GM18951 (cell line): ENCODE data around the gene DNAJB8.

Experiments
- POLR2A ChIP-seq: IDR thresholded peaks from 4 replicates; pipeline ENCODE4 v1.6.1; 2011; ENCODE audit warnings: mild to moderate bottlenecking; ENCODE audit not compliant: insufficient read length, insufficient read depth; ENCODE audit errors: extremely low read depth
- in situ Hi-C: fragments of 300-500 bp; cut with MboI; formaldehyde crosslinking; loops from one replicate; pipeline ENCODE4 v1.12.0; 2022; ENCODE audit warnings: low sequenced_read_pairs, mixed read lengths, inconsistent platforms; ENCODE audit not compliant: unreplicated experiment

Gene DNAJB8

DNA sequence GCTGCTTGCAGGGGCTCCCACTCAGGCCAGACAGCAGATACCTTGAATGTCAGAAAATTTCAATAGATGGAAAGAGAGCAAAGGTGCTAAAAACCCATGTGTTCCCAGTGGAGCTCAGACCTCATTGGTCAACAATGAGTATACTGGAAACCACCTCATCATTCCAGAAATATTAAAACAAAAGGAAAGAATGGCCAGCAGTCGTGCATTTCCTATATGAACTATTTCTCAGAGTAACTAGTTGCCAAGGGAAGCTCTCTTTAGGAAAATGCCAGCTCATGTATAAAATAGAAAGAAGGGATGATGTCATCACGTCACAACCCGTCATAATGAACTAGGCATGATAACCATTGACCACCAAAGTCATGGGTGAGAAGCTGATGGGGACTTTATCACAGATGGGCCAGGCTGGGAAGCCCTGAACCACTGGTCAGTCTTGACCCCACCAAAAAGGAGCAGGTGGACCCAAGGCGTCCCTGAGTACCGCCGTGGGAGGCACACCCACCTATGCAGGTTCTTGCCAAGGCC lies 17.5 kb downstream of the DNAJB8 start:
- in situ Hi-C loops, result no loop called here
- TF ChIP-seq POLR2A, result no peak

- in situ Hi-C loops, result no loop called here
- TF ChIP-seq POLR2A, result no peak
Measured at GRCh38 chr3:128448491-128448890, 18.2 kb downstream of the DNAJB8 start.

- no peak for TF ChIP-seq POLR2A
- in situ Hi-C loops, result no loop called here
Measured at GRCh38 chr3:128447561-128448013, 19.1 kb downstream of the DNAJB8 start.

DNA sequence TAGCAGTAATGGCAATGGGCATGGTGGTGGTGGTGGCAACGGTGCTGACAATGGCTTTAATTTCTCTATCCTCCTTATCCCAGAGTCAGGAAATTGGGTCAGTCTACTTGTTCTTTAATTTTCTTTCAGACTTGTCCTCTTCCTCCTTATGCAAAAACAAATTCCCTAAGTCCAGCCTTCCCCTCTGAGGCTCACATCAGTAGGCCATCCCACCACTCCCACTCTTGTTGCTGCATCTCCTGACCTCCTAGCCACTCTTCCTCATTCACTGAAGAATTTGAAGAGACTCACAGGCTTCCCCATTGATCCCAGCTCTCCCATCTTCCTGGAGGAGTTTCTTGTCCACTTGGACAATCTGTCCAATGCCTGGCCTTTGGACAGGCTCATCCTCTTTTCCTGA lies 19.9 kb downstream of the DNAJB8 start:
- in situ Hi-C loops, result no loop called here
- no peak for TF ChIP-seq POLR2A

DNA sequence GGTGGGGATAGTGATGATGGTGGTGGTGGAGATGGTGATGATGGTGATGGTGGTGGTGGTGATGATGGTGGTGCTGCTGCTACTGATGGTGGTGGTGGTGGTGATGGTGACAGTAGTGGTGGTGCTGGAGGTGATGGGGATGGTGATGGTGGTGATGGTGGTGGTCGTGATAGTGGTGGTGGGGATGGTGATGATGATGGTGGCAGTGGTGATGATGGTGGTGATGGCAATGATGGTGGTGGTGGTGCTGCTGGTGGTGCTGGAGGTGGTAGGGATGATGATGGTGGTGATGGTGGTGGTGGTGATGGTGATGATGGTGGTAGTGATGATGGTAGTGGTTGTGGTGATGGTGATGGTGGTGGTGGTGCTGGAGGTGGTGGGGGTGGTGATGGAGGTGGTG lies 21.3 kb downstream of the DNAJB8 start:
- no peak for TF ChIP-seq POLR2A
- in situ Hi-C loops, result no loop called here

GRCh38 chr3:128443771-128444170 lies 22.9 kb downstream of the DNAJB8 start:
- TF ChIP-seq POLR2A, result no peak
- in situ Hi-C loops, result no loop called here

DNA sequence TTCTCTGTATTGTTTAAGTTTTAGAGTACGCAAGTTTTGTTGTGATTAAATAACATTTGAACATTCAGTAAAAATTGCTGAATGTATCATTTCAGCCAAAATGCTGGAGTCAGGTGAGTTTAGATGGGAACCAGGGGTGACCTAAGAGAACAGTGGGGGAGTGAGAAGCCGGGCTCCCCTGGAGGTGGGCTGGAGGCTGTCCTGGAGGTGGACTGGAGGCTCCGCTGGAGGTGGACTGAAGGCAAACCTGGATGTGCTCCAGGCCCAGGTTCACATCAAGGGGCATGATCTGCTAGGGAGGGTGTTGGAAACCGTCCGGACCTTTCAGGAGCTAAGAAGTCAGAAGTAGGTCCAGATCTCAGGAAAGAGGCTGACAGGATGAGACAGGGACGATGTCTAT lies 23.7 kb downstream of the DNAJB8 start:
- in situ Hi-C loops, result no loop called here
- TF ChIP-seq POLR2A, result no peak

GRCh38 chr3:128442070-128442469 lies 24.6 kb downstream of the DNAJB8 start:
- in situ Hi-C loops, result no loop called here
- no peak for TF ChIP-seq POLR2A

- in situ Hi-C loops, result loop anchor here (10.0 kb wide), 1 partner anchor 56 kb away; the partner anchor contains the start of gene GATA2
- TF ChIP-seq POLR2A, result no peak
Measured at GRCh38 chr3:128439226-128439625, 27.5 kb downstream of the DNAJB8 start.

DNA sequence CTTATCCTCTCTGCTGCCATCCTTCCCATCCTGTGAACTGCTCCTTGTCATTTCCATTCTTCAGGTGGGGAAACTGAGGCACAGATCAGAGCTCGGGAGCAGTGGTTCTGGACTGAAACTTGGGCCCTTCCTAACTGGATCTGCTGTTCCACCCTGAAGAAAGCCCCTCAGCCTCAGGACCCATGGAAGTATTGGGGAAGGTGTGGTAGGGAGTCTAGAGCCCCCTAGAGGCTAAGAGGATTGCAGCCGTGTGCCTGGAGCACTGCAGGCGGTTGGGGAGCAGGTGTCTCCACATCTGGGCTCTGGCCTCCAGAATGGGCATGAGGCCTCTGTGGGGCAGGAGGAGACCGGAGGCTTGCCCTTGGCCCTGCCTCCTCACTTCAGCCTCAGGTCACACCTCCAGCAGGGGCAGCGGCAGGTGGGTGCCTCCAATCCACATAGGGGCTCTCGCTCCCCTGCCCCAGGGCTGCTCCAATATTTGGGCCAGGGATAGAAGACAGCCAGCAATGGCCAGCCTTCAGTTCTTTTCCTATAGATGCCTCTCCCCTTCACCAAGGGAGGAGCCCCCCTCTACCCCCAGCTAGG lies 28.1 kb downstream of the DNAJB8 start:
- in situ Hi-C loops, result loop anchor here (10.0 kb wide), 1 partner anchor 56 kb away; the partner anchor contains the start of gene GATA2

DNA sequence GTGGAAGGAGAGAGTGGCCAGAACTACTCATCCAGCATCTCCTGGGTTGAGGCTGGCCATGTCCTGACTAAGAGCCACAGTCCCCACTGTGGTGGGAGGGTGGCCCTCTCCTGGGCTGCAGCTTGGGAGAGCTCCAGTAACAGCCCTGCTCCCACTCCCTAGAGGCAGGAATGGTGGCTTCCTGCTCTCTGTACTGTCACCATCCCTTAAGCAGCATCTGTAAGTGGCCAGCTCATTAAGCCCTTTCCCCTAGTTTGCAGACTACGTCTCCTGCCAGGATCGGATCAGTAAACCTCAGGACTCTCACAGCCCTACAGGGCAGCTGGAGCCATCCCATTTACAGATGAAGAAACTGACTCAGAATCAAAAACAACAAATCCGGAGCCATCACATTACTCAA lies 30.5 kb downstream of the DNAJB8 start:
- in situ Hi-C loops, result loop anchor here (10.0 kb wide), 1 partner anchor 59 kb away; the partner anchor contains the start of gene GATA2
- TF ChIP-seq POLR2A, result no peak

More for the DNA sequence above, 28.1 kb downstream of the DNAJB8 start:
- TF ChIP-seq POLR2A, result no peak

DNA sequence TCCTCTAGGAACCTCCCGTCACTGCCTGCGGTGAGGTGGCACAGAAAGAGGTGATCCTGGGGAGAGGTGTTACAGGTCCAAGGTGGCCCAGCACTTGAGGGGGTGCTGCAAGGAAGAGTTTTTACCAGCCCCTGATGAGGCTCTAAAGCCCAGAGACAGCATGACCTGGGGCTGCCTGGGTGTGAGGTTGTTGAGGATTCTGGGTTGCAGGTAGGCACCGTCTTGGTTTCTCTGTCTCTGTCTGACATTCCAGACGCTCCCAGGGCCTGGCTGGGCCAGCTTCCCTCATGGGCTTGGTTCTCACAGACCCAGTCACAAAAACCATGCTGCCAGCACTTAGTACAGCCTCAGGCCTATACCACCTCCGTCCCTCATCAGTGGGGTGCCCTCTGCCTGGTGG lies 31.1 kb downstream of the DNAJB8 start:
- TF ChIP-seq POLR2A, result no peak
- in situ Hi-C loops, result loop anchor here (10.0 kb wide), 1 partner anchor 59 kb away; the partner anchor contains the start of gene GATA2

- in situ Hi-C loops, result loop anchor here (10.0 kb wide), 1 partner anchor 60 kb away; the partner anchor contains the start of gene GATA2
- no peak for TF ChIP-seq POLR2A
Measured at GRCh38 chr3:128435058-128435457, 31.6 kb downstream of the DNAJB8 start.

DNA sequence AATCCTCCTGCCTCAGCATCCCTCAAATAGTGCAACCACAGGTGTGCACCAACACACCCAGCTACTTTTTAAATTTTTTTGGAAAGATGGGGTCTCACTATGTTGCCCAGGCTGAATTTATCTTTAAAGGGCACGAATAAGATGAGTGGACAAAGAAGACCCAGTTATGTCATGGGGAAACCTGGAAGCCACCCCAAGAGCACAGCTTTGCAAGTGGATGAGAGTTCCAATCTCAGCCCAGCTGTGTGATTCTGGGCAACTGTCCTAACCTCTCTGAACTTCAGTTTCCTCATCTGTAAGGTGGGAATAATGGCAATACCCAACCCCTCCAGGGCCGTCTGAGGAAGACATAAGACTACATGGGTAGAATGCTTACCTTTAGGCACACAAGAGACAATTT lies 32.2 kb downstream of the DNAJB8 start:
- in situ Hi-C loops, result loop anchor here (10.0 kb wide), 1 partner anchor 60 kb away; the partner anchor contains the start of gene GATA2
- no peak for TF ChIP-seq POLR2A
